Caco-2 (cell line): ENCODE data around the gene CASZ1. TPM values are rescaled to one million over a fixed set of nuclear protein-coding genes. Genes with fewer than 3 reads are reported as not detected.

Experiments used
- BruUV-seq: library from RNA; stranded (reverse); fragments of 400-500 nt; replicated peaks from 2 replicates; lab custom pipeline; 2021; lab: Mats Ljungman, UMichigan
- CTCF ChIA-PET: fragments of 300-600 bp; sonication (Branson Sonifier 250); formaldehyde crosslinking; loops from one replicate; lab custom pipeline; 2022; ENCODE audit warnings: antibody characterized with exemption; lab: Charles Lee
- POLR2A ChIA-PET: fragments of 300-600 bp; sonication (Branson Sonifier 250); formaldehyde crosslinking; loops from one replicate; lab custom pipeline; 2022; ENCODE audit warnings: antibody characterized with exemption; lab: Charles Lee
- DNase-seq, 2 experiments: peaks; one replicate each; pipeline versions ENCODE4 v3.0.0 to v3.0.0-alpha.2; 2020 to 2022
- H3K27me3 ChIP-seq: replicated peaks from 2 replicates; pipeline ENCODE4 v1.6.0; 2011; ENCODE audit warnings: low read length; ENCODE audit not compliant: control insufficient read depth, insufficient read depth
- H3K36me3 ChIP-seq: 2 replicates; pipeline ENCODE4 v1.5.1; 2011; ENCODE audit warnings: low read length; ENCODE audit not compliant: control insufficient read depth, insufficient read depth
- H3K4me1 ChIP-seq: fragments of 250-450 bp; sonication (Bioruptor Pico); 2 replicates; pipeline ENCODE4 v1.5.1; 2020; ENCODE audit warnings: mild to moderate bottlenecking
- H3K4me3 ChIP-seq: 2 replicates; pipeline ENCODE4 v1.5.1; 2011; ENCODE audit warnings: low read depth, mild to moderate bottlenecking, control low read depth, low read length
- H3K9me3 ChIP-seq: fragments of 250-450 bp; sonication (Bioruptor Pico); 2 replicates; pipeline ENCODE4 v1.5.1; 2020; ENCODE audit warnings: mild to moderate bottlenecking, moderate library complexity
- H3K27ac Mint-ChIP-seq: one replicate; pipeline ENCODE4 v1.8.0; 2022; ENCODE audit warnings: mixed read lengths; ENCODE audit not compliant: unreplicated experiment
- H3K27me3 Mint-ChIP-seq: one replicate; pipeline ENCODE4 v1.8.0; 2022; ENCODE audit warnings: mixed read lengths; ENCODE audit not compliant: insufficient read depth, unreplicated experiment
- H3K36me3 Mint-ChIP-seq: one replicate; pipeline ENCODE4 v1.8.0; 2022; ENCODE audit warnings: mild to moderate bottlenecking, mixed read lengths; ENCODE audit not compliant: insufficient read depth, unreplicated experiment
- H3K4me1 Mint-ChIP-seq: one replicate; pipeline ENCODE4 v1.8.0; 2022; ENCODE audit warnings: low read depth, mixed read lengths; ENCODE audit not compliant: unreplicated experiment
- H3K4me3 Mint-ChIP-seq: one replicate; pipeline ENCODE4 v1.8.0; 2022; ENCODE audit warnings: mild to moderate bottlenecking, moderate library complexity, mixed read lengths; ENCODE audit not compliant: unreplicated experiment
- H3K9me3 Mint-ChIP-seq: one replicate; pipeline ENCODE4 v1.8.0; 2022; ENCODE audit warnings: mixed read lengths; ENCODE audit not compliant: unreplicated experiment
- intact Hi-C: fragments of 100-400 bp; cut with micrococcal nuclease; formaldehyde crosslinking; loops from one replicate; pipeline ENCODE4 v1.10.0; 2022; ENCODE audit not compliant: unreplicated experiment
- total RNA-seq: library from RNA; stranded (reverse); gene quantifications from 2 replicates; pipeline ENCODE4 v1.2.3, GENCODE V29; 2022
- TF ChIP-seq, protein P1 (sequence below), 2 experiments: fragments of 200-600 bp in 1 of 2; IDR thresholded peaks; 1 replicate in 1 of 2; 2 replicates in 1 of 2; pipeline versions ENCODE4 v1.5.1 to v1.8.0; 2011 to 2022; ENCODE audit warnings: antibody characterized with exemption in 1 of 2, control low read depth in 1 of 2, inconsistent platforms in 1 of 2, low read depth in 1 of 2, low read length in 1 of 2, mild to moderate bottlenecking in 1 of 2, moderate library complexity in 1 of 2; ENCODE audit not compliant: insufficient read depth in 1 of 2, severe bottlenecking in 1 of 2, unreplicated experiment in 1 of 2

The CASZ1 gene
- total RNA-seq, 1 experiment from 2014 or later = 10.9 TPM

GRCh38 chr1:10697621-10698160, 98.8 kb downstream of the CASZ1 start:
- POLR2A ChIA-PET = no interaction called here
- H3K27ac Mint-ChIP-seq = no peak overlapping the region
- intact Hi-C loops = loop anchor here (10.0 kb wide), 1 partner anchor 183 kb away; no protein-coding TSS in a partner anchor

DNA sequence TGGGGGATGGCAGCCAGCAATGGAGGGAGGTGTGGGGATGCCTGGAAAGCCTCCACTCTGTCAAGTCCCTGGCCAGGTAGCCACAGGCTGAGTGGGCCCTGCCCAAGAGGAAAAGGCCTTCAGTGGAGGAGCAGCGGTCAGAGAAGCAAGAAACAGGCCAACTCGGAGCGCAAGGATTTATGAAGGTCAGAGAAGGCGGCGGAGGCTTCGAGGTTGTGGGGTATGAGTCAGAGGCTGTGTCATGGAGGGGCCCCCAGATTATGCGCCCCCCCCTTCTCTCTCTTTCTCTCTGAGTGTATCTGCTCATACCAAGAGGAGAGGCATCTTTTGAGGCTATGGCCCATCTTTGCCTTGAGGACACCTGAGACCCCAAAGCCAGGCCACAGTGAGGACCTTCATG, 99.5 kb downstream of the CASZ1 start:
- ChIA-PET POLR2A (no interaction called here), CTCF (interaction anchor here (0.6 kb wide), 1 partner anchor 98 kb away, joined by 4 read pairs; no protein-coding TSS in a partner anchor)
- no TSS peak for BruUV-seq
- Mint-ChIP-seq H3K4me3 (no peak overlapping the region), H3K36me3 (no peaks in the 10 kb centered on the region), H3K27me3 (no peaks in the 10 kb centered on the region), H3K27ac (no peak overlapping the region), H3K9me3 (no peaks in the 10 kb centered on the region), H3K4me1 (peaks cover 12% of the 10 kb centered on the region)
- TF ChIP-seq, protein P1, sequence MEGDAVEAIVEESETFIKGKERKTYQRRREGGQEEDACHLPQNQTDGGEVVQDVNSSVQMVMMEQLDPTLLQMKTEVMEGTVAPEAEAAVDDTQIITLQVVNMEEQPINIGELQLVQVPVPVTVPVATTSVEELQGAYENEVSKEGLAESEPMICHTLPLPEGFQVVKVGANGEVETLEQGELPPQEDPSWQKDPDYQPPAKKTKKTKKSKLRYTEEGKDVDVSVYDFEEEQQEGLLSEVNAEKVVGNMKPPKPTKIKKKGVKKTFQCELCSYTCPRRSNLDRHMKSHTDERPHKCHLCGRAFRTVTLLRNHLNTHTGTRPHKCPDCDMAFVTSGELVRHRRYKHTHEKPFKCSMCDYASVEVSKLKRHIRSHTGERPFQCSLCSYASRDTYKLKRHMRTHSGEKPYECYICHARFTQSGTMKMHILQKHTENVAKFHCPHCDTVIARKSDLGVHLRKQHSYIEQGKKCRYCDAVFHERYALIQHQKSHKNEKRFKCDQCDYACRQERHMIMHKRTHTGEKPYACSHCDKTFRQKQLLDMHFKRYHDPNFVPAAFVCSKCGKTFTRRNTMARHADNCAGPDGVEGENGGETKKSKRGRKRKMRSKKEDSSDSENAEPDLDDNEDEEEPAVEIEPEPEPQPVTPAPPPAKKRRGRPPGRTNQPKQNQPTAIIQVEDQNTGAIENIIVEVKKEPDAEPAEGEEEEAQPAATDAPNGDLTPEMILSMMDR (IDR thresholded peaks at IDR 0.05; ENCODE audit: insufficient read depth in 1 of 2, low read depth in 1 of 2, low read length in 1 of 2, severe bottlenecking in 1 of 2, unreplicated experiment in 1 of 2) = no peak
- DNase-seq = no peak
- H3K9me3 ChIP-seq = no peaks in the 10 kb centered on the region
- no peaks in the 10 kb centered on the region for H3K27me3 ChIP-seq
- H3K4me1 ChIP-seq = peaks cover 13% of the 10 kb centered on the region
- no peaks in the 10 kb centered on the region for H3K36me3 ChIP-seq
- no peak overlapping the region for H3K4me3 ChIP-seq
- intact Hi-C loops = loop anchor here (10.0 kb wide), 1 partner anchor 182 kb away; no protein-coding TSS in a partner anchor

More at GRCh38 chr1:10697621-10698160, 98.8 kb downstream of the CASZ1 start:
- H3K4me1 Mint-ChIP-seq = peaks cover 8% of the 10 kb centered on the region
- no peaks in the 10 kb centered on the region for H3K27me3 ChIP-seq
- H3K4me3 ChIP-seq = no peak overlapping the region
- no peaks in the 10 kb centered on the region for H3K27me3 Mint-ChIP-seq
- no peak overlapping the region for H3K4me3 Mint-ChIP-seq
- BruUV-seq = no TSS peak
- DNase-seq = no peak
- H3K9me3 Mint-ChIP-seq = no peaks in the 10 kb centered on the region
- H3K9me3 ChIP-seq = no peaks in the 10 kb centered on the region
- TF ChIP-seq, protein P1 (IDR thresholded peaks at IDR 0.05; ENCODE audit: insufficient read depth in 1 of 2, low read depth in 1 of 2, low read length in 1 of 2, severe bottlenecking in 1 of 2, unreplicated experiment in 1 of 2) = no peak
- H3K36me3 Mint-ChIP-seq = no peaks in the 10 kb centered on the region
- H3K4me1 ChIP-seq = peaks cover 9% of the 10 kb centered on the region
- CTCF ChIA-PET = no interaction called here
- H3K36me3 ChIP-seq = no peaks in the 10 kb centered on the region

DNA sequence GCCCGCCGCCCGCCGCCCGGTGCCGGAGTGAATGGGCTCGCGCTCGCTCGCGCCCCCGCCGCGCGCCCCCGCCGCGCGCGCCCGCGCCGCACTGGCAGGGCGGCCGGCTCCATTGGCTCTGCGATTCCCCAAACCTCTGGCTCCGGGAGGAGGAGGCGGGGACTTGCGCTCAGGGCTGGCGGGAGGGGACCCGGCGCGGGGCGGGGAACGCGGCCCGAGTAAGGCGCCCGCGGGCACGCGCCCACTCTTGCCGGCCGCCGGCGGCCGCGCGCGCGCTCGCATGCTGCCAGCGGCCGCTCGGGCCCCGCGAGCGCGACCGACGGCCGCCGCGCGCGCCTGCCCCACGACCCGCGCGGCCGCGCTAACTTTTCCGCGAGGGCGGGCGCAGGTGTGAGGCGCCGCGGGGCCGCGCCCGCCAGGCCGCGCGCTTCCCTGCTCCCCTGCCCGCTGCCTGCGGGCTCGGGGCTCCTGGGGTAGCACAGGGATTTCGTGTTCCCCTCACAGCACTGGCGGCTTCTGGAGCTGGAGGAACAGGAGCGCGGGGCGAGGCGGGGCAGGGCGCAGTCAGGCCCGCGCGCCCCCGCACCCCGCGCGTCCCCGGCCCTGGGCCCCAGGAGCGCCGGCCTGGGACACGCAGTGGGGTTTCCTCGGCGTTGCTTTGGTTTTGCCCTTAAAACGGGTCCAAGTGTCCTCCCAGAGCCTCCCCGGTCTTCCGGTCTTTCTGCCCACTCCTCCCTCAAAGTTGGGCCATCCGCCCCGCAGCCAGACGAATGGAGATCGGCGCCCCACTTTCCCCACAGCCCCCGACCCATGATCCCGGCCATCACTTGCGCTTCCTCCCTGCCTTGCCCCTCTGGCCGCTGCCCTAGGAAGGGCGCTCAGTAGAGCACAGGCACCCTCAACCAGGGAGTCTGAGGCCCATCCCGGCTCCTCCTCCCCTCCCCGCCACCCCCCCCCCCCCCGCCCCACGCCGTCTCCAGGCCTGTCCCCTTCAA, 101.5 kb downstream of the CASZ1 start:
- Mint-ChIP-seq H3K27me3 (no peaks in the 10 kb centered on the region), H3K27ac (no peak overlapping the region), H3K9me3 (no peaks in the 10 kb centered on the region), H3K4me3 (peak overlapping the region; percentile 68), H3K4me1 (peaks cover 10% of the 10 kb centered on the region), H3K36me3 (no peaks in the 10 kb centered on the region)
- TF ChIP-seq, protein P1 (IDR thresholded peaks at IDR 0.05; ENCODE audit: insufficient read depth in 1 of 2, low read depth in 1 of 2, low read length in 1 of 2, severe bottlenecking in 1 of 2, unreplicated experiment in 1 of 2) = no peak
- peak overlapping the region; percentile 23 for H3K4me3 ChIP-seq
- H3K36me3 ChIP-seq = no peaks in the 10 kb centered on the region
- H3K4me1 ChIP-seq = peaks cover 12% of the 10 kb centered on the region
- intact Hi-C loops = loop anchor here (5.0 to 10.0 kb wide), 2 partner anchors 97 to 180 kb away; no protein-coding TSS in a partner anchor
- H3K9me3 ChIP-seq = no peaks in the 10 kb centered on the region
- ChIA-PET POLR2A (no interaction called here), CTCF (no interaction called here)
- DNase-seq = peak; percentile 91
- no TSS peak for BruUV-seq
- no peaks in the 10 kb centered on the region for H3K27me3 ChIP-seq
